Calu3 (cell line): Measurements from ENCODE around the gene METTL24. TPM values are rescaled to one million over a fixed set of nuclear protein-coding genes. Genes with fewer than 3 reads are reported as not detected.

Experiments
- BruUV-seq: library from RNA; stranded (reverse); fragments of 400-500 nt; replicated peaks from 2 replicates; lab custom pipeline; 2021; lab: Mats Ljungman, UMichigan
- CTCF ChIA-PET: fragments of 300-600 bp; sonication (Branson Sonifier 250); formaldehyde crosslinking; loops from one replicate; lab custom pipeline; 2022; ENCODE audit warnings: antibody characterized with exemption; lab: Charles Lee
- DNase-seq: peaks from one replicate; pipeline ENCODE4 v3.0.0; 2022
- H3K27ac Mint-ChIP-seq: one replicate; pipeline ENCODE4 v1.8.0; 2022; ENCODE audit warnings: mixed read lengths; ENCODE audit not compliant: unreplicated experiment
- H3K27me3 Mint-ChIP-seq: one replicate; pipeline ENCODE4 v1.8.0; 2022; ENCODE audit warnings: mixed read lengths; ENCODE audit not compliant: unreplicated experiment
- H3K36me3 Mint-ChIP-seq: one replicate; pipeline ENCODE4 v1.8.0; 2022; ENCODE audit warnings: mild to moderate bottlenecking, moderate library complexity, mixed read lengths; ENCODE audit not compliant: insufficient read depth, unreplicated experiment
- H3K4me1 Mint-ChIP-seq: one replicate; pipeline ENCODE4 v1.8.0; 2022; ENCODE audit warnings: mild to moderate bottlenecking, low read depth, mixed read lengths; ENCODE audit not compliant: unreplicated experiment
- H3K4me3 Mint-ChIP-seq: one replicate; pipeline ENCODE4 v1.8.0; 2022; ENCODE audit warnings: mild to moderate bottlenecking, low read depth, moderate library complexity, mixed read lengths; ENCODE audit not compliant: unreplicated experiment
- H3K9me3 Mint-ChIP-seq: one replicate; pipeline ENCODE4 v1.8.0; 2022; ENCODE audit warnings: low read depth, mixed read lengths; ENCODE audit not compliant: unreplicated experiment
- CTCF ChIP-seq: fragments of 200-600 bp; IDR thresholded peaks from one replicate; pipeline ENCODE4 v1.8.0; 2022; ENCODE audit warnings: antibody characterized with exemption; ENCODE audit not compliant: unreplicated experiment
- intact Hi-C: fragments of 100-400 bp; cut with micrococcal nuclease; formaldehyde crosslinking; loops from one replicate; pipeline ENCODE4 v1.10.0; 2022; ENCODE audit not compliant: unreplicated experiment
- total RNA-seq: library from RNA; stranded (reverse); gene quantifications from 2 replicates; pipeline ENCODE4 v1.2.3, GENCODE V29; 2022

Gene METTL24
- total RNA-seq, 1 experiment from 2014 or later: not detected

- Mint-ChIP-seq H3K36me3 (no peaks in the 10 kb centered on the region), H3K27me3 (peaks cover 35% of the 10 kb centered on the region), H3K9me3 (no peaks in the 10 kb centered on the region), H3K4me3 (no peak overlapping the region), H3K4me1 (peaks cover 11% of the 10 kb centered on the region), H3K27ac (no peak overlapping the region)
- intact Hi-C loops: no loop called here
- no peak for TF ChIP-seq CTCF
- no peak for DNase-seq
- CTCF ChIA-PET: no interaction called here
- no TSS peak for BruUV-seq
Observed at GRCh38 chr6:110285306-110286060, 72.7 kb downstream of the METTL24 start.

- intact Hi-C loops: no loop called here
- H3K27ac Mint-ChIP-seq: no peak overlapping the region
- DNase-seq: no peak
- no TSS peak for BruUV-seq
- peaks cover 11% of the 10 kb centered on the region for H3K4me1 Mint-ChIP-seq
- no peaks in the 10 kb centered on the region for H3K36me3 Mint-ChIP-seq
- no peaks in the 10 kb centered on the region for H3K9me3 Mint-ChIP-seq
- H3K27me3 Mint-ChIP-seq: peaks cover 35% of the 10 kb centered on the region
- TF ChIP-seq CTCF: no peak
- no peak overlapping the region for H3K4me3 Mint-ChIP-seq
- CTCF ChIA-PET: no interaction called here
Observed at GRCh38 chr6:110284855-110285254, 73.3 kb downstream of the METTL24 start.

GRCh38 chr6:110283657-110284056, 74.5 kb downstream of the METTL24 start:
- Mint-ChIP-seq H3K4me3 (no peak overlapping the region), H3K36me3 (no peaks in the 10 kb centered on the region), H3K27me3 (peaks cover 25% of the 10 kb centered on the region), H3K27ac (no peak overlapping the region), H3K9me3 (no peaks in the 10 kb centered on the region), H3K4me1 (peaks cover 11% of the 10 kb centered on the region)
- no peak for TF ChIP-seq CTCF
- CTCF ChIA-PET: no interaction called here
- no peak for DNase-seq
- intact Hi-C loops: no loop called here
- no TSS peak for BruUV-seq

- peaks cover 11% of the 10 kb centered on the region for H3K4me1 Mint-ChIP-seq
- no peak overlapping the region for H3K27ac Mint-ChIP-seq
- no peak overlapping the region for H3K4me3 Mint-ChIP-seq
- CTCF ChIA-PET: no interaction called here
- H3K36me3 Mint-ChIP-seq: no peaks in the 10 kb centered on the region
- no peak for DNase-seq
- H3K27me3 Mint-ChIP-seq: peaks cover 16% of the 10 kb centered on the region
- intact Hi-C loops: no loop called here
- no TSS peak for BruUV-seq
- no peaks in the 10 kb centered on the region for H3K9me3 Mint-ChIP-seq
- no peak for TF ChIP-seq CTCF
Observed at GRCh38 chr6:110282412-110282811, 75.7 kb downstream of the METTL24 start.
